GOT3 (cell line): ENCODE data around the gene HBM.
"Not testable (repeated sequence)": the region's sequence is repeated elsewhere in the genome, so short reads cannot be mapped to it uniquely, and the experiment has no call there.

Experiments
- DNase-seq: peaks from one replicate; lab custom pipeline; 2025; ENCODE audit warnings: mixed read lengths; lab: John Stamatoyannopoulos, UW

HBM gene

GRCh38 chr16:165539-166374, at the start of gene HBM:
Gene HBM, plus strand, starts transcription at chr16:165978. Its CDS starts 20 bp downstream, at chr16:165998.
- DNase-seq = no peak

GRCh38 chr16:116015-116414, 49.8 kb upstream of the HBM start:
- no peak for DNase-seq

- no peak for DNase-seq
These were observed 48.1 kb upstream of the HBM start for GRCh38 chr16:117379-118365.

GRCh38 chr16:118857-119256, 46.9 kb upstream of the HBM start:
- no peak for DNase-seq

- no peak for DNase-seq
These were observed 46.5 kb upstream of the HBM start for GRCh38 chr16:119295-119694.

- no peak for DNase-seq
These were observed 45.8 kb upstream of the HBM start for GRCh38 chr16:119835-120491.

GRCh38 chr16:120756-121155, 45.0 kb upstream of the HBM start:
- DNase-seq = no peak

- DNase-seq = no peak
These were observed 43.4 kb upstream of the HBM start for GRCh38 chr16:122361-122760.

- DNase-seq = not testable (repeated sequence)
These were observed 42.0 kb upstream of the HBM start for GRCh38 chr16:123558-124350.

- DNase-seq = no peak
These were observed 40.8 kb upstream of the HBM start for GRCh38 chr16:125011-125410.

GRCh38 chr16:129075-129474, 36.7 kb upstream of the HBM start:
- no peak for DNase-seq

- DNase-seq = no peak
These were observed 35.1 kb upstream of the HBM start for GRCh38 chr16:130533-131173.

GRCh38 chr16:132120-132519, 33.7 kb upstream of the HBM start:
- no peak for DNase-seq

GRCh38 chr16:133716-134115, 32.1 kb upstream of the HBM start:
- no peak for DNase-seq

GRCh38 chr16:138049-138417, 27.7 kb upstream of the HBM start:
- no peak for DNase-seq

- DNase-seq = no peak
These were observed 25.5 kb upstream of the HBM start for GRCh38 chr16:140175-140857.

GRCh38 chr16:142405-142967, 23.3 kb upstream of the HBM start:
- no peak for DNase-seq

- no peak for DNase-seq
These were observed 22.7 kb upstream of the HBM start for GRCh38 chr16:143047-143446.

GRCh38 chr16:143456-143855, 22.3 kb upstream of the HBM start:
- DNase-seq = no peak

GRCh38 chr16:144797-145252, 21.0 kb upstream of the HBM start:
- DNase-seq = no peak
